ENCODE measurements around the gene AMELX.

The AMELX gene

DNA sequence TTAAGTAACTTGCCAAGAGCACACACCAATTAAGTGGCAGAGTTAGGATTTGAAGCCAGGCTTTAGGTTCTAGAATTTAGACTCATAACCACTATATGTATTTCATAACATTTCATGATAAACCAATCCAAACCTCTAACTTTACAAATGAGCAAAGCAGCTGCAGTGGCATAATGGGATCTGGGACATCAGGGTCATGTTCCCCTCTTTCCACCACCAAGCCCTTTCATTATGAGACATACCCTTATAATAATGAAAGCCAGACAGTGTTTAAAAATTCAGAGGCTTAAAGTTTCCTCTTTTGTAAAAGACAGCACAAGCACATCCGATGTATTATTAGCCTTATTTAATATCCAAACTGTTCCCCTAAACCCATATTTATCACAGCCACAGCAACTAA is 28.3 kb upstream of the AMELX start:
- no peak for DNase-seq (ENCODE audit: insufficient read length, low spot score)
- no peak for FAIRE-seq
- TF ChIP-seq CTCF (IDR thresholded peaks at IDR 0.05; ENCODE audit: insufficient read depth, missing control alignments): no peak

DNA sequence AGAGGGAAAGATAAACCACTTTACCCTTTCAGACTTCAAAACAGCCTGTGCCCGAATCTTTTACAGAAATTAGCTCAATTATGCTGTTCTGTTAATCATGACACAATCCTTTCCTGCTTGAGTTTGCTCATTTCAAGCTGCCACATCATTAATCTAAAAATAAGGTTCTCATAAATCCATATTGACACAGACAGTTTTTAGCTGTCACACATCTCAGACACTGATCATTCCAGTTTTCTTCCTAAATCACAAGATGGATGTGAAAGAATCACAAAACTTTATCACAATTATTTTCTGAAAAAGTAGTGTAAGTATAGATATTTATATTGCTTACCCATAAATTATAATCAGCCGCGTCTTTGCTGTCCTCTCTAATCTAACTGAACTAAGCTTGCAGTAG is 27.9 kb upstream of the AMELX start:
- no peak for TF ChIP-seq CTCF (IDR thresholded peaks at IDR 0.05; ENCODE audit: insufficient read depth, missing control alignments)
- no peak for DNase-seq (ENCODE audit: insufficient read length, low spot score)
- FAIRE-seq: no peak

DNA sequence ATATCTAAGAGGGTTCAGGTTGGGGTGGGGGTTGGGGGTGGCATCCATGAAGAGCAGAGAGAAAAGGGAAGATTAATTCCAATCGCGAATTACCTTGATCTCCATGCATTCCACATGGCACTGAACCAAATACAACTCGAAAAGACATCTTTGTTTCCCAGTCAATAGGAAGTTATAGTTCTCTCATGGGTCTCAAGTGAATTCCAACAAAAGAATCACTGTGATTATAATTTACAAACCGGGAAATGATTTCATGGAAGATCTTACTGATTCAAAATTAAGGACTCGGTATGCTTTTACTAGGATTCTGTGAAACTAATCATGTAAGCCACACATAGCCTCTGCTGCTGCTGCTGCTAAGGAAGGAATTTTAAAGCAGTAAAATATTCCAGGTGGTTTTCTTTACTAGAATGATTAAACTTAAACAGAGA is 26.6 kb upstream of the AMELX start:
- DNase-seq (ENCODE audit: insufficient read length, low spot score) (no peak), FAIRE-seq (no peak)
- TF ChIP-seq CTCF (IDR thresholded peaks at IDR 0.05; ENCODE audit: insufficient read depth, missing control alignments): no peak

DNA sequence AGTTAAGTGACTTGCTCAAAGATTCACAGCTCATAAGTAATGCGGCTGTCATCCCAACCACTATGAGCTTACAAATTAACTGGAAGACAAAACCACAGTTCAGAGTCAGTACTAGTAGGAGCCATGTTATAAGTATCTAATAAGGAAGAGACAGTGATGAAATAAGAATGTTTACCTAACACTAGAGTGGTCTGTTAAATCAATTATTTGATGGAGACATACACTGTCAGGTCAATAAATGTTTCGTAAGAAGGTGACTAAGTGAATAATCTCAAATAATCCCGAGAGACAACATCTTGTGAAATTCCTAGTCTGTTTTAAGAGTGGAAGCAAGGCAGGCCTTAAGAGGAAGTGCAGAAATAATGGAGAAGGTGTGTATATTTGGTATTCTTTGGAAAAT is 25.8 kb upstream of the AMELX start:
- no peak for TF ChIP-seq CTCF (IDR thresholded peaks at IDR 0.05; ENCODE audit: insufficient read depth, missing control alignments)
- FAIRE-seq (no peak), DNase-seq (ENCODE audit: insufficient read length, low spot score) (no peak)

DNA sequence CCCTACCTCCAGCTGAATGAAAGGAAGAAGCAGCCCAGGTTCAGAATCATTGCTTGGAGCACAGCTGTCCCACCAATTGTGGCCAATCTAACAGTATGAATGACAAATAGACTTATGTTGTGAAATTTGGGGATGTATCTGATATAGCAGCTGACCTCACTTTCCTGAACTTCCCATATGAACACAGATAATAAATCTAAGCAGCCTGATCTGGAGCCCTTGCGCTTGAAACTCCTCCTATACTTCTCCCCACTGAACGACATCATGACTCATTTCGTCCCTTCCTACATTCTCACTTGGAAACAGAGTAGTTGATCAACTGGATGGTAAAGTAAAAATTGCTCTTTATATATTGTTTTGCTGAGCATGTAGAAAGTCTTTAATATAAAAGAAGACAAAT is 24.2 kb upstream of the AMELX start:
- DNase-seq (ENCODE audit: insufficient read length, low spot score) (no peak), FAIRE-seq (no peak)
- TF ChIP-seq CTCF (IDR thresholded peaks at IDR 0.05; ENCODE audit: insufficient read depth, missing control alignments): no peak

GRCh38 chrX:11269996-11270395 is 23.2 kb upstream of the AMELX start:
- FAIRE-seq (no peak), DNase-seq (ENCODE audit: insufficient read length, low spot score) (no peak)
- TF ChIP-seq CTCF (IDR thresholded peaks at IDR 0.05; ENCODE audit: insufficient read depth, missing control alignments): no peak

GRCh38 chrX:11272290-11272689 is 20.9 kb upstream of the AMELX start:
- TF ChIP-seq CTCF (IDR thresholded peaks at IDR 0.05; ENCODE audit: insufficient read depth, missing control alignments): no peak
- no peak for FAIRE-seq
- DNase-seq (ENCODE audit: insufficient read length, low spot score): no peak

Data from D721Med (cell line).